ENCODE data around the gene NUDT1.

The NUDT1 gene

GRCh38 chr7:2233926-2234325 lies 8.1 kb upstream of the NUDT1 start:
- Histone ChIP-seq H3K4me1 (ENCODE audit: insufficient read depth, low read length, severe bottlenecking) (peaks cover 41% of the 10 kb centered on the region), H3F3A (ENCODE audit: insufficient read depth, low read length) (peaks cover 8% of the 10 kb centered on the region; the same call in 1 of the 2 replicates), H3K9me3 (ENCODE audit: low read length) (no peaks in the 10 kb centered on the region), H4K20me1 (ENCODE audit: insufficient read depth, low read length) (no peaks in the 10 kb centered on the region), H3K27ac (ENCODE audit: low read depth, low read length, poor library complexity, severe bottlenecking) (no peak overlapping the region), H3K79me2 (ENCODE audit: insufficient read depth, low read length) (peaks cover 18% of the 10 kb centered on the region), H3K36me3 (ENCODE audit: insufficient read depth, low read length) (peaks cover 63% of the 10 kb centered on the region), H3K4me3 (ENCODE audit: low read depth, low read length, poor library complexity, severe bottlenecking) (no peak overlapping the region), H3K27me3 (ENCODE audit: insufficient read depth, low read length) (no peaks in the 10 kb centered on the region), H3K9me2 (ENCODE audit: low read depth, low read length) (no peaks in the 10 kb centered on the region), H3K4me2 (ENCODE audit: low read length) (no peak overlapping the region), H2AFZ (ENCODE audit: low read length) (no peak overlapping the region), H3K9ac (ENCODE audit: low read length) (no peak overlapping the region)
- TF ChIP-seq, protein P1, sequence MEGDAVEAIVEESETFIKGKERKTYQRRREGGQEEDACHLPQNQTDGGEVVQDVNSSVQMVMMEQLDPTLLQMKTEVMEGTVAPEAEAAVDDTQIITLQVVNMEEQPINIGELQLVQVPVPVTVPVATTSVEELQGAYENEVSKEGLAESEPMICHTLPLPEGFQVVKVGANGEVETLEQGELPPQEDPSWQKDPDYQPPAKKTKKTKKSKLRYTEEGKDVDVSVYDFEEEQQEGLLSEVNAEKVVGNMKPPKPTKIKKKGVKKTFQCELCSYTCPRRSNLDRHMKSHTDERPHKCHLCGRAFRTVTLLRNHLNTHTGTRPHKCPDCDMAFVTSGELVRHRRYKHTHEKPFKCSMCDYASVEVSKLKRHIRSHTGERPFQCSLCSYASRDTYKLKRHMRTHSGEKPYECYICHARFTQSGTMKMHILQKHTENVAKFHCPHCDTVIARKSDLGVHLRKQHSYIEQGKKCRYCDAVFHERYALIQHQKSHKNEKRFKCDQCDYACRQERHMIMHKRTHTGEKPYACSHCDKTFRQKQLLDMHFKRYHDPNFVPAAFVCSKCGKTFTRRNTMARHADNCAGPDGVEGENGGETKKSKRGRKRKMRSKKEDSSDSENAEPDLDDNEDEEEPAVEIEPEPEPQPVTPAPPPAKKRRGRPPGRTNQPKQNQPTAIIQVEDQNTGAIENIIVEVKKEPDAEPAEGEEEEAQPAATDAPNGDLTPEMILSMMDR (IDR thresholded peaks at IDR 0.05; ENCODE audit: low read length), result no peak
- no peak for TF ChIP-seq EZH2 (IDR thresholded peaks at IDR 0.05; ENCODE audit: borderline replicate concordance, low read length)

DNA sequence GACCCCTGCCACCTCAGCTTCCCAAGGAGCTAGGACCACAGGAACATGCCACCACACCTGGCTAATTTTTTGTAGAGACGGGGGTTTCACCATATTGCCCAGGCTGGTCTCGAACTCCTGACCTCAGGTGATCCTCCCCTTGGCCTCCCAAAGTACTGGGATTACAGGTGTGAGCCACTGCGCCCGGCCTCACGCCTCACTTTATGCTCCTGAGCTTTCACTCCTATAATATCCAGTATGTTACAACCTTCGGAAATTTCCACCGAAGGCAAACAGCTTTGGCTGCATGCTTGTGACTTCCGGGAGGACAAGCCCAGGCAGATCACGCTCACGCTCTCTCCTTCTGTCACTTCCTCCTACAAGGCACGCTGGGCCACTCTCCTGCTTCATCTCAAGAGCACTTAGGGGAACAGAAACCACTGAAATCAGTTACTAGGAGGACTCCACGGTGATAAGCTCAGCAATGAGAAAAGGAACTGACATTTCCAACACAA lies 4.9 kb upstream of the NUDT1 start:
- Histone ChIP-seq H3K9me2 (ENCODE audit: low read depth, low read length) (no peaks in the 10 kb centered on the region), H2AFZ (ENCODE audit: low read length) (no peak overlapping the region), H3K4me3 (ENCODE audit: low read depth, low read length, poor library complexity, severe bottlenecking) (no peak overlapping the region), H3K4me1 (ENCODE audit: insufficient read depth, low read length, severe bottlenecking) (peaks cover 36% of the 10 kb centered on the region), H3K79me2 (ENCODE audit: insufficient read depth, low read length) (peaks cover 14% of the 10 kb centered on the region), H3K4me2 (ENCODE audit: low read length) (peak overlapping the region; percentile 28; the same call in 1 of the 2 replicates), H3K36me3 (ENCODE audit: insufficient read depth, low read length) (peaks cover 54% of the 10 kb centered on the region), H3K27ac (ENCODE audit: low read depth, low read length, poor library complexity, severe bottlenecking) (peak overlapping the region; percentile 86), H3K9ac (ENCODE audit: low read length) (peak overlapping the region; percentile 36), H3F3A (ENCODE audit: insufficient read depth, low read length) (peaks cover 8% of the 10 kb centered on the region; the same call in 1 of the 2 replicates), H4K20me1 (ENCODE audit: insufficient read depth, low read length) (no peaks in the 10 kb centered on the region), H3K9me3 (ENCODE audit: low read length) (no peaks in the 10 kb centered on the region), H3K27me3 (ENCODE audit: insufficient read depth, low read length) (no peaks in the 10 kb centered on the region)
- TF ChIP-seq EZH2 (IDR thresholded peaks at IDR 0.05; ENCODE audit: borderline replicate concordance, low read length), result no peak
- TF ChIP-seq, protein P1 (IDR thresholded peaks at IDR 0.05; ENCODE audit: low read length), result no peak

GRCh38 chr7:2239242-2239641 lies 2.8 kb upstream of the NUDT1 start:
- peaks cover 49% of the 10 kb centered on the region for H3K36me3 ChIP-seq (ENCODE audit: insufficient read depth, low read length)
- no peaks in the 10 kb centered on the region for H3K9me3 ChIP-seq (ENCODE audit: low read length)

More at GRCh38 chr7:2239242-2239641, 2.8 kb upstream of the NUDT1 start:
- Histone ChIP-seq H3K4me2 (ENCODE audit: low read length) (no peak overlapping the region), H3K9ac (ENCODE audit: low read length) (no peak overlapping the region), H3K79me2 (ENCODE audit: insufficient read depth, low read length) (peaks cover 14% of the 10 kb centered on the region), H3K27me3 (ENCODE audit: insufficient read depth, low read length) (no peaks in the 10 kb centered on the region), H3K27ac (ENCODE audit: low read depth, low read length, poor library complexity, severe bottlenecking) (no peak overlapping the region), H3K9me2 (ENCODE audit: low read depth, low read length) (no peaks in the 10 kb centered on the region), H4K20me1 (ENCODE audit: insufficient read depth, low read length) (no peaks in the 10 kb centered on the region), H3K4me3 (ENCODE audit: low read depth, low read length, poor library complexity, severe bottlenecking) (no peak overlapping the region), H3K4me1 (ENCODE audit: insufficient read depth, low read length, severe bottlenecking) (peaks cover 47% of the 10 kb centered on the region), H3F3A (ENCODE audit: insufficient read depth, low read length) (peaks cover 6% of the 10 kb centered on the region; the same call in 1 of the 2 replicates), H2AFZ (ENCODE audit: low read length) (no peak overlapping the region)
- TF ChIP-seq, protein P1 (IDR thresholded peaks at IDR 0.05; ENCODE audit: low read length), result no peak
